A673 (cell line): Measurements from ENCODE around the gene TRA2A. TPM values are rescaled to one million over a fixed set of nuclear protein-coding genes. Genes with fewer than 3 reads are reported as not detected.

Experiments used
- Bru-seq: library from RNA; stranded (reverse); fragments of 400-500 nt; gene quantifications from one replicate; lab custom pipeline; 2021; lab: Mats Ljungman, UMichigan
- BruChase-seq, 2 experiments: library from RNA; stranded (reverse); fragments of 400-500 nt; gene quantifications; one replicate each; lab custom pipeline; 2021; lab: Mats Ljungman, UMichigan
- BruUV-seq: library from RNA; stranded (reverse); fragments of 400-500 nt; replicated peaks from 2 replicates; lab custom pipeline; 2021; lab: Mats Ljungman, UMichigan
- CTCF ChIA-PET: fragments of 300-600 bp; sonication (Branson Sonifier 250); formaldehyde crosslinking; loops from one replicate; lab custom pipeline; 2022; ENCODE audit warnings: antibody characterized with exemption; lab: Charles Lee
- POLR2A ChIA-PET: fragments of 300-600 bp; sonication (Branson Sonifier 250); formaldehyde crosslinking; loops from one replicate; lab custom pipeline; 2022; ENCODE audit warnings: antibody characterized with exemption; ENCODE audit not compliant: low non-redundant PET; lab: Charles Lee
- DNase-seq: peaks from one replicate; pipeline ENCODE4 v3.0.0-alpha.2; 2015; ENCODE audit warnings: low spot score
- H3K27ac ChIP-seq: fragments of 200-600 bp; sonication (generic); 2 replicates; pipeline ENCODE4 v1.5.1; 2016; ENCODE audit warnings: mixed run types, low read depth, mild to moderate bottlenecking, mixed read lengths, antibody characterized with exemption, low read length; ENCODE audit not compliant: poor library complexity, severe bottlenecking
- H3K27me3 ChIP-seq: fragments of 200-600 bp; sonication (generic); replicated peaks from 2 replicates; pipeline ENCODE4 v1.6.1; 2017; ENCODE audit warnings: mixed run types, low read depth, mild to moderate bottlenecking, mixed read lengths, antibody characterized with exemption, low read length; ENCODE audit not compliant: insufficient read depth, poor library complexity
- H3K36me3 ChIP-seq: fragments of 200-600 bp; sonication (generic); 2 replicates; pipeline ENCODE4 v1.6.1; 2016; ENCODE audit warnings: mixed run types, mild to moderate bottlenecking, mixed read lengths, antibody characterized with exemption, low read length; ENCODE audit not compliant: insufficient read depth, poor library complexity, severe bottlenecking
- H3K4me1 ChIP-seq: fragments of 200-600 bp; sonication (generic); 2 replicates; pipeline ENCODE4 v1.6.1; 2017; ENCODE audit warnings: mixed run types, mild to moderate bottlenecking, mixed read lengths, antibody characterized with exemption, low read length; ENCODE audit not compliant: insufficient read depth, poor library complexity, severe bottlenecking
- H3K4me3 ChIP-seq: fragments of 200-600 bp; sonication (generic); 2 replicates; pipeline ENCODE4 v1.5.1; 2016; ENCODE audit warnings: low read depth, mixed run types, mild to moderate bottlenecking, mixed read lengths, low read length; ENCODE audit not compliant: poor library complexity, severe bottlenecking
- H3K9me3 ChIP-seq: fragments of 200-600 bp; sonication (generic); 2 replicates; pipeline ENCODE4 v1.6.1; 2016; ENCODE audit warnings: mixed run types, low read depth, mild to moderate bottlenecking, mixed read lengths, antibody characterized with exemption, low read length; ENCODE audit not compliant: poor library complexity, severe bottlenecking
- EZH2 ChIP-seq: fragments of 200-600 bp; sonication (generic); IDR thresholded peaks from 2 replicates; pipeline ENCODE4 v1.6.1; 2017; ENCODE audit warnings: borderline replicate concordance, low read depth, mild to moderate bottlenecking, mixed read lengths, antibody characterized with exemption, low read length; ENCODE audit not compliant: poor library complexity, severe bottlenecking
- intact Hi-C: fragments of 100-400 bp; cut with micrococcal nuclease; formaldehyde crosslinking; loops from one replicate; pipeline ENCODE4 v1.10.0; 2022; ENCODE audit not compliant: unreplicated experiment
- long read RNA-seq: library from polyadenylated mRNA; stranded (forward); transcript quantifications from one replicate; pipeline ENCODE4 v2.0.0, GENCODE V29; 2022
- total RNA-seq: library from RNA; stranded (reverse); gene quantifications from 2 replicates; pipeline ENCODE4 v1.2.3, GENCODE V29; 2021
- TF ChIP-seq, protein P1 (sequence below): fragments of 300-800, 200-600 bp; sonication (generic); conservative IDR thresholded peaks from 2 replicates; pipeline ENCODE4 v1.5.1; 2017; ENCODE audit warnings: low read depth, mild to moderate bottlenecking, antibody characterized with exemption, low read length, moderate library complexity, mixed read lengths

Gene TRA2A
- 114 and 116 TPM in 2 replicates for total RNA-seq
- percentile 98 among the genes with signal in this experiment for Bru-seq, nascent RNA
- BruChase-seq, experiment 1, labeled RNA remaining after a 2-hour chase: percentile 99 among the genes with signal in this experiment
- BruChase-seq, experiment 2, labeled RNA remaining after a 6-hour chase: percentile 97 among the genes with signal in this experiment
- long read RNA-seq, partial matches to known transcripts: 1 of 9 reads
- long read RNA-seq, other reads (novel, unspliced or antisense): 3 of 9 reads

DNA sequence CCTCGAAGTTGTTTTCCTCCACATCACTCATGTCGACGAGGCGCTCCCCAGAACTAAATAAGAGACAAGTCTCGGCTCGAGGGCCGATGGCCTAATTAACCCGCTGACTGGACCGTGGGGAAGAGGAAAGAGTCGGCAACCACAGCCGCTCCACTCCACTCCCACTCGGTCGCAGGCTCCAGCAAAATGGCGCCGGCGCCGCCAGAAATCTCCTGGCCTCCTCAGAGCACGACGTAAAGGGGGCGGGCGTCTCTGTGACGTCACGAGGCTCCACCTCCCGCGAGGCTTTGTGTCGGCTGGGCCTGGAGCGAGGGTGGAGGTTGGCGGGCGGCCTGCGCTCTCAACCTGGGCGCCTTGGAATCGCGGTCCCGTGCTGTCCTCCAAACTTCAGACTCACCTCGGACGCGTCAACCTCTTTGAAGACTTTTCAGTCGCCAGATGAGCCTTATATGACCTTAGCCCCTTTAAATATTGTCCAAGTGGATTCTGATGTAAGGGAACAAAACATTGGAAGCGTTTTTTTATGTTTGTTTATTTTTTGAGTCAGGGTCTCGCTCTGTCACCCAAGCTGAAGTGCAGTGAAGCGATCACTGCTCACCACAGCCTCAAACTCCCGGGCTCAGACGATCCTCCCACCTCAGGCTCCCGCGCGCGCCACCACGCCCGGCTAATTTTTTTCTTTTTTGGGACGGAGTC is at the start of gene TRA2A:
TRA2A (minus strand) TSS at position 188 of the 696 bp plus-strand sequence; CDS start at position 31, 157 bp downstream.
- H3K4me1 ChIP-seq: peaks cover 31% of the 10 kb centered on the region
- peak within 1 kb of the TSS; percentile 99 for H3K27ac ChIP-seq
- H3K27me3 ChIP-seq: no peaks in the 10 kb centered on the region
- peak within 1 kb of the TSS; percentile 80 for H3K4me3 ChIP-seq
- intact Hi-C loops: loop anchor here (2.0 kb wide), 2 partner anchors 61 to 101 kb away; partner anchors contain the start of gene IGF2BP3
- TF ChIP-seq EZH2: no peak
- TF ChIP-seq, protein P1, sequence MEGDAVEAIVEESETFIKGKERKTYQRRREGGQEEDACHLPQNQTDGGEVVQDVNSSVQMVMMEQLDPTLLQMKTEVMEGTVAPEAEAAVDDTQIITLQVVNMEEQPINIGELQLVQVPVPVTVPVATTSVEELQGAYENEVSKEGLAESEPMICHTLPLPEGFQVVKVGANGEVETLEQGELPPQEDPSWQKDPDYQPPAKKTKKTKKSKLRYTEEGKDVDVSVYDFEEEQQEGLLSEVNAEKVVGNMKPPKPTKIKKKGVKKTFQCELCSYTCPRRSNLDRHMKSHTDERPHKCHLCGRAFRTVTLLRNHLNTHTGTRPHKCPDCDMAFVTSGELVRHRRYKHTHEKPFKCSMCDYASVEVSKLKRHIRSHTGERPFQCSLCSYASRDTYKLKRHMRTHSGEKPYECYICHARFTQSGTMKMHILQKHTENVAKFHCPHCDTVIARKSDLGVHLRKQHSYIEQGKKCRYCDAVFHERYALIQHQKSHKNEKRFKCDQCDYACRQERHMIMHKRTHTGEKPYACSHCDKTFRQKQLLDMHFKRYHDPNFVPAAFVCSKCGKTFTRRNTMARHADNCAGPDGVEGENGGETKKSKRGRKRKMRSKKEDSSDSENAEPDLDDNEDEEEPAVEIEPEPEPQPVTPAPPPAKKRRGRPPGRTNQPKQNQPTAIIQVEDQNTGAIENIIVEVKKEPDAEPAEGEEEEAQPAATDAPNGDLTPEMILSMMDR: no peak
- H3K36me3 ChIP-seq: no peaks in the 10 kb centered on the region
- CTCF ChIA-PET: no interaction called here
- peak; percentile 97 for DNase-seq
- H3K9me3 ChIP-seq: no peaks in the 10 kb centered on the region
- TSS peak; percentile 94 for BruUV-seq
- POLR2A ChIA-PET: no interaction called here

DNA sequence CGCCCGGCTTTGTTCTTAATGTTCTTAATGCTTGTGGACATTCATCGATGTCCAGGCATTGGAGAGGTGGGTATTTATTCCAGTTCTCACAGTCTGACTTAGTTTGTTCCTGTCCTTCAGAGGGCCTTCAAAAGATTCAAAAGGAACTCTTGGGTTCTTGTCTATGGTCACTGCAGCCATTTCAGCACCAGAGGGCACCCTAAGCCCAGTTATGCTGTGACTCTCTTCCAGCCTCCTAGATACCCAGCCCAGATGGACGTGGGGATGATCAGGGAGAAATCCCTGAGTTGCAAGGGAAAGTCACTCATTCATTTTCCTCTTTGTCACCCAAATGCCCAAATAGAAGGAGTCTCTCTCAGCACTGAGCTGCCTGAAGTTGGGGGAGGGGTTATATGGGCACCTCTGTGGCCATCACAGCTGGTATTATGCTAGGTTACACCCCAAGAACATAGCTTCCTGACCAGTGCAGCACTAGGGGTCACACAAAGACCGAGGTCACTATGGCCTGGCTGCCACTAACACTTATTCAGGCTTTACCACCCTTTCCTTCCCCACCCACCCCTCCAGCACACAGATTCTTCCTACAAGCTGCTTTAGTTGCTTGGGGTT is 38.9 kb upstream of the TRA2A start:
- Histone ChIP-seq H3K4me1 (no peaks in the 10 kb centered on the region), H3K27me3 (no peaks in the 10 kb centered on the region), H3K36me3 (no peaks in the 10 kb centered on the region), H3K27ac (no peak overlapping the region), H3K9me3 (no peaks in the 10 kb centered on the region), H3K4me3 (no peak overlapping the region)
- intact Hi-C loops: loop anchor here (1.0 to 5.0 kb wide), 2 partner anchors 142 to 1527 kb away; no protein-coding TSS in a partner anchor
- POLR2A ChIA-PET: no interaction called here
- CTCF ChIA-PET: interaction anchor here (0.6 to 1.3 kb wide), 4 partner anchors 24 to 141 kb away, joined by 4 to 10 read pairs (median 7); no protein-coding TSS in a partner anchor
- no TSS peak for BruUV-seq
- peak; percentile 85 for DNase-seq
- TF ChIP-seq EZH2: no peak
- TF ChIP-seq, protein P1: peak; percentile 86

DNA sequence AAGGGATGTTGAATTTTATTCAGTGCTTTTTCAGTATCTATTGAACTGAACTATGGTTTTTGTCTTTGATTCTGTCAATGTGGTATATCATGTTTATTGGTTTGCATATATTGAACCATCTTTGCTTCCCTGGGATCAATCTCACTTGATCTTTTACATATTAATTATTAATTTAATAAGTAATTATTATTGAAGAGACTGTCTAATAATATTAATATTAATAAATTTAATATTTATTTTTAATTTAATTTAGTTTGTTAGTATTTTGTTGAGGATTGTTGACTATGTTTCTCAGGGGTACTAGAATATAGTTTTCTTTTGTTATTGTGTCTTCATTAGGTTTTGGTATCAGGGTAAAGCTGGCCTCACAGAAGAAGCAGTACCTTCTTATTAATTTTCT is 26.5 kb upstream of the TRA2A start:
- Histone ChIP-seq H3K4me3 (no peak overlapping the region), H3K9me3 (no peaks in the 10 kb centered on the region), H3K36me3 (no peaks in the 10 kb centered on the region), H3K27me3 (no peaks in the 10 kb centered on the region), H3K27ac (no peak overlapping the region), H3K4me1 (no peaks in the 10 kb centered on the region)
- no peak for TF ChIP-seq EZH2
- DNase-seq: no peak
- BruUV-seq: no TSS peak
- intact Hi-C loops: no loop called here
- CTCF ChIA-PET: no interaction called here
- POLR2A ChIA-PET: no interaction called here
